ENCODE measurements around the gene TMEM63C.

TMEM63C gene

DNA sequence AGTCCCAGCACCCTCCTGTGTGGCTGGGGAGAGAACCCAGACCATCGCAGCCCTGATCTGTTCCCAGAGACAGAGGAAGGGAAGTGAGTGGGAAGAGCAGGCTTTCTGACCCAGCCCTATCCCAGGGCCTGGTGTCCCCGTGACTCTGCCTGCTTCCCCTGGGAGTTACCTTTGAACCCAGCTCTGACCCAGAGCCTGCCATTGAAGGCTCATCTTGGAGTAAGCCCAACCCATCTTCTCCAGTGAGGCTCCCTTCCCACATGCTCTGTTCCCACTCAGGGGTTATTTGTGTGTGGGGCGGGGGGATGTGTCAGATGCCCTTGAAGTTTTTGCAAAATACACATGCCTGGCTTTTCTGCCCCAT lies 6.0 kb downstream of the TMEM63C start:
- TF ChIP-seq SNAI2 (CRISPR knock-in tag; IDR thresholded peaks at IDR 0.05) (no peak), OSR1 (CRISPR knock-in tag; IDR thresholded peaks at IDR 0.05) (no peak), ZNF70 (CRISPR knock-in tag; IDR thresholded peaks at IDR 0.05) (no peak), ARNTL (CRISPR knock-in tag; IDR thresholded peaks at IDR 0.05; ENCODE audit: borderline replicate concordance, low read depth) (no peak), ZFP30 (CRISPR knock-in tag; IDR thresholded peaks at IDR 0.05) (no peak), CSDC2 (CRISPR knock-in tag; IDR thresholded peaks at IDR 0.05) (no peak)
- TF ChIP-seq, protein P1, sequence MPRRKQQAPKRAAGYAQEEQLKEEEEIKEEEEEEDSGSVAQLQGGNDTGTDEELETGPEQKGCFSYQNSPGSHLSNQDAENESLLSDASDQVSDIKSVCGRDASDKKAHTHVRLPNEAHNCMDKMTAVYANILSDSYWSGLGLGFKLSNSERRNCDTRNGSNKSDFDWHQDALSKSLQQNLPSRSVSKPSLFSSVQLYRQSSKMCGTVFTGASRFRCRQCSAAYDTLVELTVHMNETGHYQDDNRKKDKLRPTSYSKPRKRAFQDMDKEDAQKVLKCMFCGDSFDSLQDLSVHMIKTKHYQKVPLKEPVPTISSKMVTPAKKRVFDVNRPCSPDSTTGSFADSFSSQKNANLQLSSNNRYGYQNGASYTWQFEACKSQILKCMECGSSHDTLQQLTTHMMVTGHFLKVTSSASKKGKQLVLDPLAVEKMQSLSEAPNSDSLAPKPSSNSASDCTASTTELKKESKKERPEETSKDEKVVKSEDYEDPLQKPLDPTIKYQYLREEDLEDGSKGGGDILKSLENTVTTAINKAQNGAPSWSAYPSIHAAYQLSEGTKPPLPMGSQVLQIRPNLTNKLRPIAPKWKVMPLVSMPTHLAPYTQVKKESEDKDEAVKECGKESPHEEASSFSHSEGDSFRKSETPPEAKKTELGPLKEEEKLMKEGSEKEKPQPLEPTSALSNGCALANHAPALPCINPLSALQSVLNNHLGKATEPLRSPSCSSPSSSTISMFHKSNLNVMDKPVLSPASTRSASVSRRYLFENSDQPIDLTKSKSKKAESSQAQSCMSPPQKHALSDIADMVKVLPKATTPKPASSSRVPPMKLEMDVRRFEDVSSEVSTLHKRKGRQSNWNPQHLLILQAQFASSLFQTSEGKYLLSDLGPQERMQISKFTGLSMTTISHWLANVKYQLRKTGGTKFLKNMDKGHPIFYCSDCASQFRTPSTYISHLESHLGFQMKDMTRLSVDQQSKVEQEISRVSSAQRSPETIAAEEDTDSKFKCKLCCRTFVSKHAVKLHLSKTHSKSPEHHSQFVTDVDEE (CRISPR knock-in tag; IDR thresholded peaks at IDR 0.05), result no peak
- TF ChIP-seq, protein P2, sequence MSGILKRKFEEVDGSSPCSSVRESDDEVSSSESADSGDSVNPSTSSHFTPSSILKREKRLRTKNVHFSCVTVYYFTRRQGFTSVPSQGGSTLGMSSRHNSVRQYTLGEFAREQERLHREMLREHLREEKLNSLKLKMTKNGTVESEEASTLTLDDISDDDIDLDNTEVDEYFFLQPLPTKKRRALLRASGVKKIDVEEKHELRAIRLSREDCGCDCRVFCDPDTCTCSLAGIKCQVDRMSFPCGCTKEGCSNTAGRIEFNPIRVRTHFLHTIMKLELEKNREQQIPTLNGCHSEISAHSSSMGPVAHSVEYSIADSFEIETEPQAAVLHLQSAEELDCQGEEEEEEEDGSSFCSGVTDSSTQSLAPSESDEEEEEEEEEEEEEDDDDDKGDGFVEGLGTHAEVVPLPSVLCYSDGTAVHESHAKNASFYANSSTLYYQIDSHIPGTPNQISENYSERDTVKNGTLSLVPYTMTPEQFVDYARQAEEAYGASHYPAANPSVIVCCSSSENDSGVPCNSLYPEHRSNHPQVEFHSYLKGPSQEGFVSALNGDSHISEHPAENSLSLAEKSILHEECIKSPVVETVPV (CRISPR knock-in tag; IDR thresholded peaks at IDR 0.05), result no peak
- TF ChIP-seq, protein P3, sequence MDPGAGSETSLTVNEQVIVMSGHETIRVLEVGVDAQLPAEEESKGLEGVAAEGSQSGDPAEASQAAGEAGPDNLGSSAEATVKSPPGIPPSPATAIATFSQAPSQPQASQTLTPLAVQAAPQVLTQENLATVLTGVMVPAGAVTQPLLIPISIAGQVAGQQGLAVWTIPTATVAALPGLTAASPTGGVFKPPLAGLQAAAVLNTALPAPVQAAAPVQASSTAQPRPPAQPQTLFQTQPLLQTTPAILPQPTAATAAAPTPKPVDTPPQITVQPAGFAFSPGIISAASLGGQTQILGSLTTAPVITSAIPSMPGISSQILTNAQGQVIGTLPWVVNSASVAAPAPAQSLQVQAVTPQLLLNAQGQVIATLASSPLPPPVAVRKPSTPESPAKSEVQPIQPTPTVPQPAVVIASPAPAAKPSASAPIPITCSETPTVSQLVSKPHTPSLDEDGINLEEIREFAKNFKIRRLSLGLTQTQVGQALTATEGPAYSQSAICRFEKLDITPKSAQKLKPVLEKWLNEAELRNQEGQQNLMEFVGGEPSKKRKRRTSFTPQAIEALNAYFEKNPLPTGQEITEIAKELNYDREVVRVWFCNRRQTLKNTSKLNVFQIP (CRISPR knock-in tag; IDR thresholded peaks at IDR 0.05; ENCODE audit: borderline replicate concordance, low read depth), result no peak
- no peak for ATAC-seq

DNA sequence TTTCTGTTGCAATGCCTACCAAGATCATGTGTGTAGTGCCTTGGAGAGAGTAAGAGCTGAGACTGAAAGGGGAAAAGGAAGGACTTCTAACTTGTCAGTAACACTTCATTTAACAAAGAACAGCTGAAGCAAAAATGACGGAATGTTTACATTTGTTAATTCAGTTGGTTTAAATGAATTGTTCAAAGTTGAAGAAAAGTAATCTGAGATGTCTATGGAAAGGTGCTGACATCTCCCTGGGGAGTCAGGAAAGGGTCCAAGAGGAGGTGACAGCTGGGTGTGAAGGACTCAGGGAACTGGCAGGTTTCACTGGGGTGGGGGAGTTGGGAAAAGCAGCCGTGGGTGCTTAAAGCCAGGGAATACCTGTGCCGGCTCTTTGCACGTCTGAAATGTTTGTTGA lies 7.9 kb downstream of the TMEM63C start:
- TF ChIP-seq SNAI2 (CRISPR knock-in tag; IDR thresholded peaks at IDR 0.05) (no peak), OSR1 (CRISPR knock-in tag; IDR thresholded peaks at IDR 0.05) (no peak), BACH2 (CRISPR knock-in tag; IDR thresholded peaks at IDR 0.05; ENCODE audit: borderline replicate concordance) (no peak), ARNTL (CRISPR knock-in tag; IDR thresholded peaks at IDR 0.05; ENCODE audit: borderline replicate concordance, low read depth) (no peak), TOX (CRISPR knock-in tag; IDR thresholded peaks at IDR 0.05; ENCODE audit: borderline replicate concordance) (no peak), ISL1 (CRISPR knock-in tag; IDR thresholded peaks at IDR 0.05) (no peak), CSDC2 (CRISPR knock-in tag; IDR thresholded peaks at IDR 0.05) (no peak)
- TF ChIP-seq, protein P4, sequence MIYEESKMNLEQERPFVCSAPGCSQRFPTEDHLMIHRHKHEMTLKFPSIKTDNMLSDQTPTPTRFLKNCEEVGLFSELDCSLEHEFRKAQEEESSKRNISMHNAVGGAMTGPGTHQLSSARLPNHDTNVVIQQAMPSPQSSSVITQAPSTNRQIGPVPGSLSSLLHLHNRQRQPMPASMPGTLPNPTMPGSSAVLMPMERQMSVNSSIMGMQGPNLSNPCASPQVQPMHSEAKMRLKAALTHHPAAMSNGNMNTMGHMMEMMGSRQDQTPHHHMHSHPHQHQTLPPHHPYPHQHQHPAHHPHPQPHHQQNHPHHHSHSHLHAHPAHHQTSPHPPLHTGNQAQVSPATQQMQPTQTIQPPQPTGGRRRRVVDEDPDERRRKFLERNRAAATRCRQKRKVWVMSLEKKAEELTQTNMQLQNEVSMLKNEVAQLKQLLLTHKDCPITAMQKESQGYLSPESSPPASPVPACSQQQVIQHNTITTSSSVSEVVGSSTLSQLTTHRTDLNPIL (CRISPR knock-in tag; IDR thresholded peaks at IDR 0.05; ENCODE audit: low read depth), result no peak
- TF ChIP-seq, protein P1 (CRISPR knock-in tag; IDR thresholded peaks at IDR 0.05), result no peak
- no peak for ATAC-seq

DNA sequence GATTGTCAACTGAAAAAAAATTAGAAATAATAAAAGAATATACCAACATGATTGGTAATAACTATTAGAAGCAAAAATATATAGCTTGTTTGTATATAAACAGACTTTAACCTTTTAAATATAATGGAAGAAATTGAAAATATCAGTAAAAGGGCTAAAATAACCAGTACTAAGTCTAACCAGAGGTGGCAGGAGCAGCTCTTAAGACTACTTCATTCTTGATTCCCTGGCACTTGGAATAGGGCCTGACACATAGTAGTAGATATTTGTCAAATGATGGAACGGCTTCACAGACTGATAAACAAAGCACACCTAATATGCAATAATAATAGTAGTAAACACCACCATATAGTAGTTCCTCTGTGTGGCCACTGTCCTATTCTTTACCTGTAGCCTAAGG lies 9.4 kb downstream of the TMEM63C start:
- TF ChIP-seq ARNTL (CRISPR knock-in tag; IDR thresholded peaks at IDR 0.05; ENCODE audit: borderline replicate concordance, low read depth), result no peak
- TF ChIP-seq ZNF565 (CRISPR knock-in tag; conservative IDR thresholded peaks at IDR 0.05; ENCODE audit: low read depth), result no peak
- no peak for TF ChIP-seq BACH2 (CRISPR knock-in tag; IDR thresholded peaks at IDR 0.05; ENCODE audit: borderline replicate concordance)
- TF ChIP-seq ZC3H10 (CRISPR knock-in tag; IDR thresholded peaks at IDR 0.05), result no peak
- no peak for TF ChIP-seq ZFP30 (CRISPR knock-in tag; IDR thresholded peaks at IDR 0.05)
- TF ChIP-seq TCF4 (CRISPR knock-in tag; IDR thresholded peaks at IDR 0.05; ENCODE audit: borderline replicate concordance), result no peak
- TF ChIP-seq OSR1 (CRISPR knock-in tag; IDR thresholded peaks at IDR 0.05), result no peak
- TF ChIP-seq ESRRG (CRISPR knock-in tag; IDR thresholded peaks at IDR 0.05), result no peak
- no peak for TF ChIP-seq ZNF70 (CRISPR knock-in tag; IDR thresholded peaks at IDR 0.05)
- no peak for TF ChIP-seq RARB (CRISPR knock-in tag; IDR thresholded peaks at IDR 0.05)
- no peak for ATAC-seq
